GM19023 (cell line): Measurements from ENCODE around the gene CFAP410.
"Not testable (repeated sequence)": the region's sequence is repeated elsewhere in the genome, so short reads cannot be mapped to it uniquely, and the experiment has no call there.

Source experiments
- ATAC-seq: cut with Tn5 transposase; IDR thresholded peaks from one replicate; pipeline ENCODE4 v1.9.1; 2021; ENCODE audit warnings: mild to moderate bottlenecking, moderate library complexity; ENCODE audit not compliant: unreplicated experiment

The CFAP410 gene

DNA sequence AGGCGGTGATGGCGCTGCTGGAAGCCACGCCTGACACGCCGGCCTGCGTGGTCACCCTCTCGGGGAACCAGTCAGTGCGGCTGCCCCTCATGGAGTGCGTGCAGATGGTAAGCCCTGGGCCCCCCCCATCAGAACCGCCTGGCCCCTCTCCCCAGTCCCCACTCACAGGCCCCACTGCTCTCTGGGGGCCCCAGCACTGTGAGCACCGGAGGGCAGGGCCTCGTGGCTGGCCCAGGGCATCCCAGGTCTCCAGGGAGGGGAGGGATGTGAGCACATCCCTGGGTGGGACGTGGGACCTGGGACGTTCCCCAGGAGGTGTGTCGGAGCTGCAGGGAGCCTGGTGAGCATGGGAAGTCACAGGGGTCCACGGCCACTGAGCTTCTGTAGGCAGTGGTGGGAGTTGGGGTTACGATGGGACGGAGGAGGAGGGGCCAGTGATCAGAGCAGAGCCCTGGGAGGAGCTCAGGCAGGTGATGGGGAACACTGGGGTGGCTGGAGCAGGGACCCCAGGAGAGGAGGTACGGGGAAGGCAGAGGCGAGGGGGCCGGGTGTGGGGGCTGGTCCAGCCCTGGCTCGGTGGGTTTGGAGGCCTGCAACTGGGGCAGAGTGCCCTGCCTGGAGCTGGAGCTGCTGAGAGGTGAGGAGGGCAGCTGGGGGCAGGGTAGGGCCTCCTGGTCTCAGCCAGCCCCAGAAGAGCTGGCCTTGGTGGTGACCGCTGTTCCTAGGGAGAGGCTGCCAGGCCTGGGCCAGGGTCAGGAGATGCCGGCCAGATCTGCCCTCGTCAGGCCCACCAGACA is 20.5 kb downstream of the CFAP410 start:
- ATAC-seq: no peak

DNA sequence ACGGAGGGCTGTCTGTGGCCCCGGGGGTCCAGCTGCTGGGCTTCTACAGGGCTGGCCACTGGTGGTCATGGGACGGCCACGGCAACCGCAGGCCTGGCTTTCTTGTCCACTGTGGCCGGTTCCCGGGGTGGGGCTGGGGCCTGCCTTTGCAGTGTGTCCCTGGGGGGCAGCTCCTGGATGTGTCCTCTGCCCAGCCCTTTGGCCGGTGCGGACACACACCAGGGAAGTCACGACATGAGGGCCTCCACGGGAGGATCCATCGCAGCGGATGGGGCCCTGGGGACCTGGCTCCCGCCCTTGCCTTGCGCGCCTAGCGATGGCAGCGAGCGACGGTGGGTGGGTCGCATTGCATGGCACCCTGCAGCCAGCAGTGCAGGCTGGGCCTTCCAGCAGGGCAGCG is 21.3 kb downstream of the CFAP410 start:
- no peak for ATAC-seq

DNA sequence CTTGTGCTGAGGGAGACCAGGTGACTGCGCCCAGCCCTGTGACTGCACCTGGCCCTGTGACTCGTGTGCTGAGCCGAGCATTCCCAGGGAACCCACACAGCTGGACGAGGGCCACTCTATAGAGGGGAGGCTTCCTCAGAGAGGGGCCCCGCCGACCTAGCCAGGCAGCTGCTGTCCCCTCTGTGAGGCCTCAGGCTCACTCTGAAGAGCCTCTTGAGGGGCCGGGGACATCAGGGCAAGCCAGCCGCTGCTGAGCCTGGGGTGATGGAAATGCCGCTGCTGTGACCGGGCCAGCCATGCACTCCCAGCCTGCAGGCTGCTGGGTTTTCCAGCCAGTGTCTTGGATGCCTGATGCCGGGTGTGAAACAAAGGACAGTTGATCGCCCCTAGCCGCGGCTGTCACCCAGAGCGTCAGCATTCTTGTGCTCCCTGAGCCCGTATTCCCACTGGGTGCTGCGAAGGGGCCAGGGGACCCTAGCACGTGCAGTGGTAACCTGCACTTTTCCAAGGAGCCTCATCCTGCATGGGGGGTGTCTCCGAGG is 21.9 kb downstream of the CFAP410 start:
- ATAC-seq: no peak

DNA sequence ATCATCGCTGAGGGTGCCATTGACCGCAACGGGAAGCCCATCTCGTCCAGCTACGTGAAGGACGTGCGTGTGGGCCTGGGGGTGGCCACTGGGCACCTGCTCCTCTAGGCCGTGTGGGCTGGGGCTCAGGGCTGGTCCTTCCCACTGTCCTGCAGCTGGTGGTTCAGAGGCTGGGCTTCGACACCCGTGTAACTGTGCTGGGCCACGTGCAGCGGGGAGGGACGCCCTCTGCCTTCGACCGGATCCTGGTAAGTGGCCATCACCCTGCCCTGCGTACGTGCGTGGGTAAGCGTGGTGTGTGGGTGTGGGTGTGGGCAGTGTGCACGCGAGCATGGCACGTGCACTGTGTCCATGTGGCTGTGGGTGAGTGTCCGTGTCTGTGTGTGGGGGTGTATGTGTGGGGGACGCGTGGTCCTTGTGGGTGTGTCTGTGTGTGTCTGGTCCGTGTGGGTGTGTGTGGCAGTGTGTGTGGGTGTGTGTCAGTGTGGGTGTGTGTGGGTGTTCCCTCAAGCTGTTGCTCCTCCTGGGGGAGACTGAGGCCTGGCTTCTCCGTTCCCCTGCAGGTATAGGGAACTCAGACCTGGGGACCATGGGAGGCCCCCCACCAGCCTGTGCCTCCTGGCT is 22.8 kb downstream of the CFAP410 start:
- ATAC-seq: no peak

DNA sequence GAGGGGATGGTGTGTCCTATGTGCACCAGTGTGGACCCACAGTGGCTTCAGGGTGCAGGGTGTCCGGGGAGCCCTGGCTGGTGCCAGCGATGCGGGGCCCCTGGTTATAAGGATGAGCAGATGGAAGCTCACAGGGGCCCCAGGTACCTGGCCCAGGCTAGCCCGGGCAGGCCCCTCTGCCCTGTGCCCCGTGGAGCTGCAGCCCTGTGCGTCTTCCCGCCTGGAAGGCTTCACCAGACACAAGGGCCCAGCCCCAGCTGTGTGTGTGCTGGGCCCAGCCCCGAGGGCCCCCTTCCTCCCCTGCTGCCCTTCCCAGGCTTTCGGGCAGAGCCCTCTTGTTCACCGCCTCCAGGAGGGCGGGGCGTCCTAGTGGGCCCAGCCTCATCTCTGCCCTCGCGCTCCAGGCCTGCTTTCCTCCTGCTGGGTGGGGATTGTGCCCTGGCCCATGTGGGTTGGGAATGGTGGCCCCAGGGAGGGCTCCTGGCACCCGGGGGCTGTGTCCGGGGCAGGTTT is 23.4 kb downstream of the CFAP410 start:
- no peak for ATAC-seq

DNA sequence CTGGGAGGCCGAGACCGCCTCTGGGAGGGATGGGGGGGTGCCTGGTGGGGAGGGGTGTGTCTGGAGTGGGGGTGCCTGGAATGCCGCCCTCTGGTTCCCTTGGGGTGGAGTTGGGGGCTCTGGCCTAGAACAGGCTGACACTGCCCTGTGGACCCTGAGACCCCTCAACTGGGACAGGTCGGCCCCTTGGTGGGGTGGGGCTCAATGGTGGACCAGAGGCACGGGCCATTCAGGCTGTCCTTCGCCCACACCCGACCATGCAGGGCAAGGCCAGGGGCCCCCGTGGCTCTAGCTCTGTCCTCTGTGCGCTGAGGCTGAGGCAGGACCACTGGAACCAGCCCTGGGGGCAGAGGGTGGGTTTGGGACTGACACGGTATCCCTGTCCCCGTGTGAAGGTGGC is 24.6 kb downstream of the CFAP410 start:
- no peak for ATAC-seq

DNA sequence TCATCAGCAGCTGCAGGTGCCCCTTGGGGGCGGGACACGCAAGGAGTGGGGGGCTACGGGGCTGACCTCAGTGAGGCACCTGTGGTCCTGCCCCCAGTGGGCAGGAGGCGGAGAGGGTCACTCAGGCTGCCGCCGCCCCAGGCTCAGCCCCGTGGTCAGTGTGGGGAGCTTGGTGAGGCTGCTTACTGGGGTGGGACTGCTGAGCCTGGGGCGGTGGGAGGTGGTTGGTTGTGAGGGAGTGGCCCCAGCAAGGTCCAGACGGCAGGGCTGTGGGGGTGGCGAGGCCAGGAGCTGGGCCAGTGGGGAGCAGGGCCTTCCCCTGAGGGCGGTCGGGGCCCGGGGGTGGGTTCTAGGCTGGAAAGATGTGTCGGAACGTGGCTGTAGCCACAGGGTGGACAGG is 25.1 kb downstream of the CFAP410 start:
- ATAC-seq: no peak

DNA sequence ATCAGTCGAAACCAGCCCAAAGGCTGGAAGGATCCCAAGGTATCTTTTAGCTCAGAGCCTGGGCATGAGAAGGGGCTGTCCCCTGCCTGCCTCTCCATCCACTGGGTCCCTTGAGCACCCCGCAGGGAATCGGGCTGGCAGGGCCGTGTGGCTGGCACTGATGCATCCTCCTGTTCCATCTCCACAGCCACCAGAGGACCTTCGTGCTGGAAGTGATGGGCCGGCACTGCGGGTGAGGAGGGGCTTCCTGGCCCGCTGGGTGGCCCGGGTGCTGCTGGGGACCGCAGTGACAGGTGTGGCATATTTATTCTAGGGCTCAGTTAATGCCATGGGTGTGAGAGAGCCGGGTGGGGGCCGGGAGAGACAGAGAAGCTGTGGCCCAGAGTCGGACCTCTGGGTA is 25.7 kb downstream of the CFAP410 start:
- ATAC-seq: no peak

DNA sequence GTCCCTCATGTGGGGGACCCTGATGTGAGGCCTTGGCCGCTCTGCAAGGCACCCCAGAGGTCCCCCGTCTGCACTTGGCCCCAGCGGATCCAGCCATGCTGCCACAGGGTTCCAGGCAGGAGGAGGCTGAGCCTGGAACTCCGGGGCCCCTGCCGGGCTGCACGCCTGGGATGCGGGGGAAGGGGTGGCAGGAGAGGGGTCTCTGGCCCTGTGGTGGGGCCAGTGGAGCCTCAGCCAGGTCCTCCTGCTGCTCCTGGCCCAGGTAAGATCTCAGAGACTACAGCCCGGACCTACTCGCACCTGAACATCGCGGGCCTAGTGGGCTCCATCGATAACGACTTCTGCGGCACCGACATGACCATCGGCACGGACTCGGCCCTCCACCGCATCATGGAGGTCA is 26.5 kb downstream of the CFAP410 start:
- no peak for ATAC-seq

DNA sequence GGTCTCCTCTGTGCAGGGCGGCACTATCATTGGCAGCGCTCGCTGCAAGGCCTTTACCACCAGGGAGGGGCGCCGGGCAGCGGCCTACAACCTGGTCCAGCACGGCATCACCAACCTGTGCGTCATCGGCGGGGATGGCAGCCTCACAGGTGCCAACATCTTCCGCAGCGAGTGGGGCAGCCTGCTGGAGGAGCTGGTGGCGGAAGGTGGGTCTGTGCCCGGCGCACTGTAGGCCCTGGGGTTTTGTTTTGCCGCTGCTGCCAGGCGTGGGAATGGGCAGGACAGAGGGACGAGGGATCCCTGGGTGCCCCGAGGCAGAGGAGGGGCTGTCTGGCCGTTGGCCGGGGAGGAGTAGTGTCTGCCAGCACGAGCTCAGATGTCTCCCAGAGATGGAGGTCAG is 27.1 kb downstream of the CFAP410 start:
- ATAC-seq: no peak

DNA sequence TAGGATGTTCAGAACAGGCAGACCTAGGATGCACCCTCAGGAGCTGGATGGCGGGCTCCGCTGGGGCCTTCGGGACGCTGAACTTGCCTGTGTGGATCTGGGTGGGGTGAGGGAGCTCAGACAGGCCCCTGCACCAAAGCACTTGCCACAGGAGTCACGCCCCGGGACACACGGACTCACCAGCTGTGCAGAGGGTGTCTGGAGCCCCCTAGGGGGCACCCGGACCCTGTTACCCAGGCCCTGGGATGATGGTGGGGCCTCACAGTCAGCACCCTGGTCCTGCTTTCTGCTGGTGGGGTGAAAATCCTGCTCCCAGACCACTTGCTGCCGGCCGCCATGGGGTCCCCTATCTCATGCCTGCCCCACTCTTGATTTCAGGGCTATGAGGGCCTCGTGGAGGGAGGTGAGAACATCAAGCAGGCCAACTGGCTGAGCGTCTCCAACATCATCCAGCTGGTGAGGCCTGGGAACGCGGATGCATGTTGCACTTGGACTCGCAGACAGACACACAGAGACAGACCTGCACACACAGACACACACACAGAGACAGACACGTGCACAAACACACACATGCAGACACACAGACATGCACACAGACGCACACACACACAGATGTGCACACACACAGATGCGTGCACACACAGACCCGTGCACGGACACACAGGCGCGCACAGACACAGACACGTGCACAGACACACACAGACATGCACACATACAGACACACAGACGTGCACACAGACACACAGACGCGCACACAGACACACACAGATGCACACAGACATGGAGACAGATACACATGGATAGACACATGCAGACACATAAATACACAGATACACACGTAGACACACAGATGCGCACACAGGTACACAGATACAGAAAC is 28.3 kb downstream of the CFAP410 start:
- ATAC-seq: no peak

DNA sequence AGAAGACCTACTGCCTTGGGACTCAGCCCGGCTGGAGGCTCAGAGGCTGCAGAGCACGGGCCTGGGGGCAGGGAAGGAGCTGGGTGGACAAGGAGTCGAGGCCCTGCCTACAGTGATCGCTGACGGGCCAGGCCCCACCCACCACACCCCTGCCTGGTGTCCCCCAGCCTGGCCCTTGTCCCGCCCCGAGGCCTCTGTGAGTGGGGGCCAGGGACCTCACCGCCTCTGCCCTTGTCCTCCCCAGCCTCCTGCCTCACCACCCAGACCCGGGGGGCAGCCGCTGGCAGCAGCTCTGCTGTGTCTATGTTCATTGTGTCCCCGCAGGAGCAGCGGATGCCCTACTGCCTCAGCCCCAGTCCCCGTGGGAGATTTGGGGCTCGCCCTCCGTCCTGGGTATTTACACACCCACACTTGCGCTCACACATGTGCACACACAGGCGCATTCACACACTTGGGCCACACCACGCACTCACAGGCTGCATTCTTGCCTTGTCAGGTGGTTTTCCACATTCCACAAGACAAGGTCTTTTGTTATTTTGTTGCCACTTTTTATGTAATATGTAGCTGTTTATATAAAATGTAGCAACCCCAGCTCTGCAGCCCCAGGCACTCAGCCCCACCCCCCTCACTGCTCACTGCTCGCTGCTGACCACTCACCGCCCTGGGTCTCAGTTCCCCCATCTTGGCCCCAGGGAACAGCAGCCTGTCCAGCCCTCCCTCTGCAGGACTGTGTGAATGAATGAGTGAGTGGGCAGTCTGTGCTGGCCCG is 32.1 kb downstream of the CFAP410 start:
- ATAC-seq: no peak

DNA sequence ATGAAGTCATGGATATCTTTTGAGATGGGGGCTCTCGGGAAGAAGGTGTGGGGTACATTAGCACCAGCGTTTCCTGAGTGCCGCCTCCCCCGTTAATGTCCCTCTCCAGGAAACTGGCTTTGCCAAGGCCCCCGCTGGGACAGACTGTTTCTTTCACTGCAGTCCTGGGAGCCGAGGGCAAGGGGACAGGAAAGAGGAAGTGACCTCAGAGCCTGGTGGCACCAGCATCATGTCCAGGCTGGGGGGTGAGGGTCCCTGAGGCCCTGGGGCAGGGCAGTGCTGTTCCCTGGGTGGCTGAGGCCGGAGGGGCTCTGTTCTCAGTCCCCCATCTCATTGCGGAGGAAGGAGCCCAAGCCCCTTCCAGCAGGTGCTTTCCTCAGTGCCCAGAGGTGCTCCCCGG is 33.5 kb downstream of the CFAP410 start:
- no peak for ATAC-seq

DNA sequence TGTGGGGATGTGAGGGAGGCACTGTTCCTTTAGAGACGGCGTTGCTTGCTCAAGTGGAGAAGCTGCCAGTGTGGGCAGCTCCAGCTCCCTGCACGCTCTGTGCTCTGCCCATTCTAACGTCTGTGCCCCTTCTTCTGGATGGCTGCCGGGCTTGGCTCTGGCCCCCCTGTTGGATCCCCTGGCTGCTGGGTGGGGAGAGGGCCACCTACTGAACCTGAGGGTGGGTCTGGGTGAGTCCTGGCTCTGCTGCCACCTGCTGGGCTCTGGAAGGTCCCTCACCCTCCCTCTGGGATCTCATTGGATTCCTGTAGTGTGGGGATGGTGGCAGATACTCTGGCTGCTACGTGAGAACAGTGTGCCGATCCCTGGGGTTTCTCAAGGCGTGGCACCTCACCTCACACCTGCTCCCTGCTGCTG is 34.3 kb downstream of the CFAP410 start:
- no peak for ATAC-seq

DNA sequence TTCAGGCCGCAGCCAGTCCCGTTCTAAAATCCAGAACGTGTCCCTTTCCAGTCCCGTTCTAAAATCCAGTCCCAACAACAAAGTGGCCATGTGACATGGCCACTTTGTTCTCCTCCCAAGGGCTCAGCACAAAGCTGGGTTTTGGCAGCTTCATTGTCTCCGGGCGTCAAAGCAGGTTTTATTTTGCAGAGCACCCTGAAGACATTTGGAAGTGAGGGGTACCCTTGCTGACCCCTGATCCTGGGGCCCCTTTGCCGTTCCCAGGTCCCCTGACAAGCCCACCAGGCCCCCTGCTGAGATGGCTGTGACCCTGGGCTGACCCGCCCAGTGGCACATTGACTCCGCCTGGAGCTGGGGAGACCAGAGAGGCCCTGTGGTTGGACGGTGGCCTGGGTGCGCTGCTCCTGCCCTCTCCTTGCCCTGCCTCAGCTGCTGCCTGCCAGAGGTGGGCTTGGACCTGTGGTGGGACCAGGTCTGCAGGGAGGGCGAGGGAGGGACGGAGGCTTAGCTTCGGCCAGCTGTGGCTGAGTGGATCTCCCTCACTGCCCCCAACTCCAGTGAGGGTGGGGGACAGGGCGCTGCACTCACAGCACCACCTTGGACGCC is 35.1 kb downstream of the CFAP410 start:
- no peak for ATAC-seq

DNA sequence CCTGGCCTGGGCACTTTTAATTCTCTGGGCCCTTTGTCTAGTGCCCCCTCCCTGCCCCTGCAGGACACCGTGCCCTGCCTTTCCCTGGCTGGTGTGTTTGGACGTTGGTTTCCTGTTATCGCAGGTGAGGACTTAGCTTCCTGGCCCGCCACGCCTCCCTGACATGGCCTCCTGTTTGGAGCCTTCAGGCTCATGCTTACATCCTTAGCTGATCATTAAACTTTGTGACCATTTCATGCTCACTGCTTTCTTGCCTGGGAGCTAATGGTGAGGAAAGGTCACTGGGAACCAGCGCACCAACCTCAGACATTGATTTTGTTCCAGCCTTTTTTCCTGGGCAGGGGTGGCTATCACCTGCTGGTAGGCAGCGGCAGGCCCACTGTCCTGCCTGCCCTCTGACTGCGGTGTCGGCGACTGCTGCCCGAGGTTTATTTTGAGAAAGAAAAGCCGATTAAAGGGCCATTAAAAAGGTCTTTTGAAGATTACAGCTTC is 35.7 kb downstream of the CFAP410 start:
- no peak for ATAC-seq

DNA sequence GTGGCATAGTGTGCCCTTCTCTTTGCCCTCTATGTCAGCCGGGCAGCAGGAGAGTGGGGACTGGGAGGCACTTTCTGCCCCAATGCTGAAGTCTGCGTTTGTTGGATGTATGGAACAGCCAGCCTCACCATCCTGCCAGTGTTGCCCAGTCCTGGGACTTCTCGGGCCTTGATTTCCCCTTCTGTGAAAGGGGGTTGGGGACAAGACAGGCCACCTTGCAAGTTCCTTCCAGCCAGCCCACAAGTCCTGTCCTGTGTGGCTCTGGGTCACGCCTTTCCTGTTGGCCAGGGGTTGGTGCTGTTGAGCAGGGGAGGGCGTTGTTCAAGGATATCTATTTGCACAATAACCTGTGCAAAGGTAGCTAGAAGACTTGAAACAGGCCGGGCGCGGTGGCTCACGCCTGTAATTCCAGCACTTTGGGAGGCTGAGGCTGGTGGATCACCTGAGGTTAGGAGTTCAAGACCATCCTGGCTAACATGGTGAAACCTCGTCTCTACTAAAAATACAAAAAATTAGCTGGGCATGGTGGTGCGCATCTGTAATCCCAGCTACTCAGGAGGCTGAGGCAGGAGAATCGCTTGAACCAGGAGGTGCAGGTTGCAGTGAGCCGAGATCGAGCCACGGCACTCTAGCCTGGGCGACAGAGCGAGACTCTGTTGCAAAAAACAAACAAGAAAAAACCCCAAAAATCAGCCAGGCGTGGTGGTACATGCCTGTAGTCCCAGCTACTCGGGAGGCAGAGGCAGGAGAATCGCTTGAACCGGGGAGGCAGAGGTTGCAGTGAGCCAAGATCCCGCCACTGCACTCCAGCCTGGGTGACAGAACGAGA is 36.4 kb downstream of the CFAP410 start:
- ATAC-seq: not testable (repeated sequence)

DNA sequence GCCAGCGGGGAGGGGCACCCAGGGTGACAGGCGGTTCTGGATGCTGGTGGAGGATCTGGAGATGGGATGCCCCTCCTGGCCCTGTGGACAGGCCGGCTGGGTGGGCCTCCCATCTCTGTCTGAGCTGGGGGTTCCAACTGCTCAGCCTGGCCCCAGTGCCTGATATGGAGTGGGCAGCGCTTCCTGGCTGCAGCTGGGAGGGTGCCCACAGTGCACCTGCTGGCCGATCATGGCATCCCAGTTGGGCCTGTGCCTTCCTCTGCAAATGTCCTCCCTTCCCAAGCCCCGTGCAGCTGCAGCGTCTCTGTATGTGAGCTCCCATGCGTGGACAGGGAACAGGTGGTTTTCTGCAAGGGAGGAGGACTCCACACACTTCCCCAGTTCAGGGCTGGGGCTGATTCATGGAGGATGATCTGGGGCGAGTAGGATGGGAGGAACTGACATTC is 37.2 kb downstream of the CFAP410 start:
- ATAC-seq: no peak

DNA sequence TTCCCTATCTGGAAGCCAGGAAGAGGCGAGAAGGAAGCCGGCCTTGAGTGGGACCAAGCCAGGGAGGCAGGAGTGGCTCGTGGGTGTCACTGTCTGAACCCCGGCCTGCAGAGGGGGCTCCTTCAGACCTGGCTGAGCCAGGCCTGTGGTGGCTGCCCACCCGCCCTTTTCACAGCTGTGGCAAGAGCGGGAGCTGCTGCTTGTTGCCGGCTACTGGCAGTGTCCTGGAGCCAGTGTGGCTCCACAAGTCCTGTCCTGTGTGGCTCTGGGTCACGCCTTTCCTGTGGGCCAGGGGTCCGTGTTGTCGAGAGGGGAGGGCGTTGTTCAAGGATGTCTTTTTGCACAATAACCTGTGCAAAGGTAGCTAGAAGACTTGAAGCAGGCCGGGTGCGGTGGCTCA is 38.0 kb downstream of the CFAP410 start:
- ATAC-seq: no peak
